HFF-Myc (cell line): Measurements from ENCODE around the gene CAMK2N1.

Experiments
- DNase-seq: peaks from one replicate; pipeline ENCODE4 v3.0.0-alpha.2; 2011; ENCODE audit warnings: low read depth; ENCODE audit errors: extremely low read depth
- H3K4me3 ChIP-seq: replicated peaks from 2 replicates; pipeline ENCODE4 v1.5.1; 2011; ENCODE audit warnings: low read depth, mild to moderate bottlenecking, control low read depth, low read length
- CTCF ChIP-seq: IDR thresholded peaks from 2 replicates; pipeline ENCODE4 v1.5.1; 2012; ENCODE audit warnings: mild to moderate bottlenecking, low read depth, low read length, control low read depth; ENCODE audit errors: missing control alignments

Gene CAMK2N1

GRCh38 chr1:20458717-20459116 is 27.3 kb downstream of the CAMK2N1 start:
- no peak for TF ChIP-seq CTCF
- DNase-seq = no peak
- H3K4me3 ChIP-seq = no peak overlapping the region

GRCh38 chr1:20454004-20454403 is 32.0 kb downstream of the CAMK2N1 start:
- no peak overlapping the region for H3K4me3 ChIP-seq
- TF ChIP-seq CTCF = no peak
- DNase-seq = no peak

GRCh38 chr1:20449735-20450311 is 36.2 kb downstream of the CAMK2N1 start:
- DNase-seq = peak; percentile 74
- H3K4me3 ChIP-seq = no peak overlapping the region
- no peak for TF ChIP-seq CTCF

- no peak for DNase-seq
- TF ChIP-seq CTCF = no peak
- no peak overlapping the region for H3K4me3 ChIP-seq
Measured at GRCh38 chr1:20448671-20449071, 37.3 kb downstream of the CAMK2N1 start.

GRCh38 chr1:20447794-20448193 is 38.2 kb downstream of the CAMK2N1 start:
- TF ChIP-seq CTCF = no peak
- H3K4me3 ChIP-seq = no peak overlapping the region
- DNase-seq = no peak

- no peak for DNase-seq
- TF ChIP-seq CTCF = no peak
Measured at GRCh38 chr1:20446796-20447195, 39.2 kb downstream of the CAMK2N1 start.

GRCh38 chr1:20445956-20446355 is 40.1 kb downstream of the CAMK2N1 start:
- no peak for TF ChIP-seq CTCF

More at GRCh38 chr1:20446796-20447195, 39.2 kb downstream of the CAMK2N1 start:
- H3K4me3 ChIP-seq = no peak overlapping the region

More at GRCh38 chr1:20445956-20446355, 40.1 kb downstream of the CAMK2N1 start:
- H3K4me3 ChIP-seq = no peak overlapping the region
- DNase-seq = no peak
